AG04449 (cell line): ENCODE data around the gene UHMK1.
"Not testable (repeated sequence)": the region's sequence is repeated elsewhere in the genome, so short reads cannot be mapped to it uniquely, and the experiment has no call there.

Experiments
- CTCF ChIA-PET: fragments of 350-600 bp; formaldehyde crosslinking; extraction: SDS; loops from one replicate; lab custom pipeline; 2021; ENCODE audit warnings: antibody characterized with exemption; lab: Yijun Ruan, JAX
- POLR2A ChIA-PET: fragments of 400-600, 350-600 bp; formaldehyde crosslinking; extraction: SDS; loops from one replicate; lab custom pipeline; 2020; ENCODE audit warnings: antibody characterized with exemption, inconsistent platforms; lab: Yijun Ruan, JAX
- DNase-seq: peaks from one replicate; pipeline ENCODE4 v3.0.0-alpha.2; 2010; ENCODE audit warnings: low read depth, low spot score
- H3K4me3 ChIP-seq: 2 replicates; pipeline ENCODE4 v1.5.1; 2011; ENCODE audit warnings: low read depth, mild to moderate bottlenecking, control low read depth, low read length
- CTCF ChIP-seq: IDR thresholded peaks from one replicate; pipeline ENCODE4 v1.5.1; 2011; ENCODE audit warnings: mild to moderate bottlenecking, moderate library complexity, low read length, control low read depth, inconsistent platforms; ENCODE audit not compliant: insufficient read depth; ENCODE audit errors: missing control alignments

UHMK1 gene

GRCh38 chr1:162564762-162565218, 67.2 kb downstream of the UHMK1 start:
- ChIA-PET CTCF (interaction anchor here (1.5 to 2.1 kb wide), 2 partner anchors 14 to 236 kb away, joined by 5 to 8 read pairs; no protein-coding TSS in a partner anchor), POLR2A (no interaction called here)
- no peak overlapping the region for H3K4me3 ChIP-seq
- no peak for DNase-seq
- no peak for TF ChIP-seq CTCF

GRCh38 chr1:162565460-162565859, 67.8 kb downstream of the UHMK1 start:
- TF ChIP-seq CTCF, result no peak
- no peak overlapping the region for H3K4me3 ChIP-seq
- ChIA-PET POLR2A (no interaction called here), CTCF (interaction anchor here (1.5 to 2.1 kb wide), 2 partner anchors 13 to 235 kb away, joined by 5 to 8 read pairs; no protein-coding TSS in a partner anchor)
- DNase-seq, result no peak

GRCh38 chr1:162566870-162567269, 69.3 kb downstream of the UHMK1 start:
- TF ChIP-seq CTCF, result no peak
- no peak overlapping the region for H3K4me3 ChIP-seq
- CTCF ChIA-PET, result interaction anchor here (1.0 to 2.1 kb wide), 2 partner anchors 20 to 234 kb away, joined by 3 to 8 read pairs; no protein-coding TSS in a partner anchor
- POLR2A ChIA-PET, result interaction anchor here (0.5 to 0.6 kb wide), 2 partner anchors 29 to 38 kb away, joined by 3 read pairs; no protein-coding TSS in a partner anchor
- no peak for DNase-seq

- no peak for DNase-seq
- CTCF ChIA-PET, result interaction anchor here (1.2 kb wide), 1 partner anchor 17 kb away, joined by 3 read pairs; no protein-coding TSS in a partner anchor
- POLR2A ChIA-PET, result no interaction called here
- no peak for TF ChIP-seq CTCF
- H3K4me3 ChIP-seq, result no peak overlapping the region
Measured at GRCh38 chr1:162568802-162569201, 71.2 kb downstream of the UHMK1 start.

- H3K4me3 ChIP-seq, result no peak overlapping the region
- no peak for TF ChIP-seq CTCF
- CTCF ChIA-PET, result interaction anchor here (1.7 kb wide), 1 partner anchor 43 kb away, joined by 7 read pairs; no protein-coding TSS in a partner anchor
- POLR2A ChIA-PET, result interaction anchor here (2.7 kb wide), 1 partner anchor 9 kb away, joined by 10 read pairs; the partner anchor contains the start of gene UAP1
- DNase-seq, result no peak
Measured at GRCh38 chr1:162570718-162571117, 73.1 kb downstream of the UHMK1 start.

- not testable (repeated sequence) for H3K4me3 ChIP-seq, DNase-seq
- ChIA-PET POLR2A (interaction anchor here (2.7 kb wide), 1 partner anchor 9 kb away, joined by 10 read pairs; the partner anchor contains the start of gene UAP1), CTCF (interaction anchor here (1.7 kb wide), 1 partner anchor 42 kb away, joined by 7 read pairs; no protein-coding TSS in a partner anchor)
Measured at GRCh38 chr1:162571121-162571520, 73.5 kb downstream of the UHMK1 start.
